ENCODE results near the gene RDX. TPM values are rescaled to one million over a fixed set of nuclear protein-coding genes. Genes with fewer than 3 reads are reported as not detected.

RDX gene
- total RNA-seq, 4 donors from 2014 or later = 38.5 to 115 (median 97.7) TPM

GRCh38 chr11:110159476-110159875 is 136.9 kb downstream of the RDX start:
- Histone ChIP-seq H3K27ac (no peak overlapping the region), H3K27me3 (no peaks in the 10 kb centered on the region), H3K9me3 (no peaks in the 10 kb centered on the region), H3K4me1 (no peaks in the 10 kb centered on the region), H3K36me3 (no peaks in the 10 kb centered on the region), H3K4me3 (no peak overlapping the region)
- no peak for TF ChIP-seq CTCF (IDR thresholded peaks at IDR 0.05)
- intact Hi-C loops (cut with DNase I; ENCODE audit: low total_unique reads) = no loop called here
- no peak for DNase-seq

- H3K4me1 ChIP-seq = no peaks in the 10 kb centered on the region
- no peak for TF ChIP-seq POLR2A (IDR thresholded peaks at IDR 0.05)
- no peak for TF ChIP-seq CTCF (IDR thresholded peaks at IDR 0.05)
- intact Hi-C loops (cut with DNase I; ENCODE audit: low total_unique reads) = no loop called here
- no peak overlapping the region for H3K27ac ChIP-seq
- no peak for DNase-seq
- no peaks in the 10 kb centered on the region for H3K36me3 ChIP-seq
- no peak overlapping the region for H3K4me3 ChIP-seq
- no peaks in the 10 kb centered on the region for H3K27me3 ChIP-seq
- no peaks in the 10 kb centered on the region for H3K9me3 ChIP-seq
Measured at GRCh38 chr11:110158317-110159200, 137.9 kb downstream of the RDX start.

- intact Hi-C loops (cut with DNase I; ENCODE audit: low total_unique reads) = no loop called here
- no peaks in the 10 kb centered on the region for H3K9me3 ChIP-seq
- no peaks in the 10 kb centered on the region for H3K27me3 ChIP-seq
- no peak for DNase-seq
- no peak overlapping the region for H3K27ac ChIP-seq
- H3K4me1 ChIP-seq = no peaks in the 10 kb centered on the region
- H3K36me3 ChIP-seq = no peaks in the 10 kb centered on the region
- no peak overlapping the region for H3K4me3 ChIP-seq
- no peak for TF ChIP-seq POLR2A (IDR thresholded peaks at IDR 0.05)
- no peak for TF ChIP-seq CTCF (IDR thresholded peaks at IDR 0.05)
Measured at GRCh38 chr11:110156503-110156902, 139.9 kb downstream of the RDX start.

- no peak overlapping the region for H3K27ac ChIP-seq
- no peak for DNase-seq
- no peaks in the 10 kb centered on the region for H3K36me3 ChIP-seq
- peaks cover 0 to 2% of the 10 kb centered on the region in 2 donors for H3K4me1 ChIP-seq
- intact Hi-C loops (cut with DNase I; ENCODE audit: low total_unique reads) = no loop called here
- TF ChIP-seq CTCF (IDR thresholded peaks at IDR 0.05) = no peak
- no peak for TF ChIP-seq POLR2A (IDR thresholded peaks at IDR 0.05)
- H3K9me3 ChIP-seq = no peaks in the 10 kb centered on the region
- no peak overlapping the region for H3K4me3 ChIP-seq
- no peaks in the 10 kb centered on the region for H3K27me3 ChIP-seq
Measured at GRCh38 chr11:110153474-110153873, 142.9 kb downstream of the RDX start.

GRCh38 chr11:110152199-110152598 is 144.2 kb downstream of the RDX start:
- TF ChIP-seq CTCF (IDR thresholded peaks at IDR 0.05) = no peak
- TF ChIP-seq POLR2A (IDR thresholded peaks at IDR 0.05) = no peak
- H3K27ac ChIP-seq = no peak overlapping the region

More at GRCh38 chr11:110152199-110152598, 144.2 kb downstream of the RDX start:
- Histone ChIP-seq H3K36me3 (no peaks in the 10 kb centered on the region), H3K4me3 (no peak overlapping the region), H3K27me3 (no peaks in the 10 kb centered on the region), H3K9me3 (no peaks in the 10 kb centered on the region), H3K4me1 (peaks cover 0 to 7% of the 10 kb centered on the region in 2 donors)
- DNase-seq = no peak
- intact Hi-C loops (cut with DNase I; ENCODE audit: low total_unique reads) = no loop called here
